Pericardium fibroblast (primary cell): ENCODE results near the gene MAGOHB. TPM values are rescaled to one million over a fixed set of nuclear protein-coding genes. Genes with fewer than 3 reads are reported as not detected.

Experiments
- total RNA-seq: library from RNA; depleted of rRNA; stranded (reverse); fragments of >200 nt; gene quantifications from 2 replicates; pipeline ENCODE4 v1.2.3, GENCODE V29; 2015

The MAGOHB gene
- 10.0 and 28.9 TPM in 2 replicates for total RNA-seq

GRCh38 chr12:10613349-10614055, at the start of gene MAGOHB:
MAGOHB (minus strand) TSS chr12:10613609; CDS start chr12:10613532, 77 bp downstream.

Other genes starting within 250 kb of the MAGOHB start
- not detected in 2 replicates for gene KLRK1, start 223.6 kb downstream of the MAGOHB start, total RNA-seq
- not detected in 2 replicates for gene KLRC4, start 203.9 kb downstream of the MAGOHB start, total RNA-seq
- gene KLRC3, start 193.0 kb downstream of the MAGOHB start, total RNA-seq = not detected in 2 replicates
- not detected in 2 replicates for gene KLRC2, start 177.6 kb downstream of the MAGOHB start, total RNA-seq
- gene KLRC1, start 160.2 kb downstream of the MAGOHB start, total RNA-seq = not detected in 2 replicates
- gene EIF2S3B, start 107.7 kb downstream of the MAGOHB start, total RNA-seq = 0.35 and 6.4 TPM in 2 replicates
- gene STYK1, start 60.4 kb upstream of the MAGOHB start, total RNA-seq = 0.26 TPM in 1 of 2 replicates, not detected in the other
- gene YBX3, start 109.7 kb upstream of the MAGOHB start, total RNA-seq = 218 and 242 TPM in 2 replicates
- not detected in 2 replicates for gene TAS2R7, start 189.0 kb upstream of the MAGOHB start, total RNA-seq
- not detected in 2 replicates for gene TAS2R8, start 193.7 kb upstream of the MAGOHB start, total RNA-seq
- not detected in 2 replicates for gene TAS2R9, start 196.6 kb upstream of the MAGOHB start, total RNA-seq
- gene TAS2R10, start 212.7 kb upstream of the MAGOHB start, total RNA-seq = 0.26 TPM in 1 of 2 replicates, not detected in the other
- not detected in 2 replicates for gene PRR4, start 235.9 kb upstream of the MAGOHB start, total RNA-seq